AG20443 (cell line): Measurements from ENCODE around the gene TRA2B.
A peak's percentile ranks its signal among the peaks of the same experiment; 100 is the strongest.

Source experiments
- DNase-seq: peaks from one replicate; pipeline ENCODE4 v3.0.0; 2012; ENCODE audit warnings: low spot score, mixed read lengths

TRA2B gene

GRCh38 chr3:185950728-185951127, 12.9 kb upstream of the TRA2B start:
- no peak for DNase-seq

- DNase-seq: no peak
Observed at GRCh38 chr3:185949515-185949914, 11.7 kb upstream of the TRA2B start.

- no peak for DNase-seq
Observed at GRCh38 chr3:185948292-185948691, 10.5 kb upstream of the TRA2B start.

GRCh38 chr3:185943760-185944106, 5.9 kb upstream of the TRA2B start:
- DNase-seq: no peak

GRCh38 chr3:185942907-185943759, 5.3 kb upstream of the TRA2B start:
- DNase-seq: peak; percentile 85

GRCh38 chr3:185942396-185942795, 4.6 kb upstream of the TRA2B start:
- DNase-seq: no peak

GRCh38 chr3:185940951-185941350, 3.1 kb upstream of the TRA2B start:
- DNase-seq: no peak

- no peak for DNase-seq
Observed at GRCh38 chr3:185939721-185940120, 1.9 kb upstream of the TRA2B start.

GRCh38 chr3:185936814-185937688, 763 bp downstream of the TRA2B start:
- DNase-seq: peak; percentile 86

GRCh38 chr3:185936273-185936629, 1.6 kb downstream of the TRA2B start:
- DNase-seq: no peak

- no peak for DNase-seq
Observed at GRCh38 chr3:185935465-185936272, 2.1 kb downstream of the TRA2B start.

- DNase-seq: no peak
Observed at GRCh38 chr3:185934767-185935464, 2.9 kb downstream of the TRA2B start.

GRCh38 chr3:185934174-185934557, 3.6 kb downstream of the TRA2B start:
- DNase-seq: no peak

- DNase-seq: no peak
Observed at GRCh38 chr3:185933374-185934173, 4.2 kb downstream of the TRA2B start.

- DNase-seq: no peak
Observed at GRCh38 chr3:185931777-185932612, 5.8 kb downstream of the TRA2B start.

GRCh38 chr3:185930393-185931107, 7.3 kb downstream of the TRA2B start:
- no peak for DNase-seq

GRCh38 chr3:185929192-185930151, 8.3 kb downstream of the TRA2B start:
- DNase-seq: no peak

- no peak for DNase-seq
Observed at GRCh38 chr3:185928496-185928895, 9.3 kb downstream of the TRA2B start.
